ENCODE measurements around the gene NRCAM. TPM values are rescaled to one million over a fixed set of nuclear protein-coding genes. Genes with fewer than 3 reads are reported as not detected.

The NRCAM gene
- total RNA-seq, 1 experiment from 2014 or later = 19.2 TPM

- in situ Hi-C loops (cut with HindIII; ENCODE audit: low pct_unique_long_range_greater_than_20kb, low sequenced_read_pairs) = no loop called here
- DNase-seq (ENCODE audit: low read depth, low spot score) = no peak
Measured at GRCh38 chr7:108232076-108232475, 224.2 kb downstream of the NRCAM start.

GRCh38 chr7:108231221-108231620 lies 225.0 kb downstream of the NRCAM start:
- no peak for DNase-seq (ENCODE audit: low read depth, low spot score)
- in situ Hi-C loops (cut with HindIII; ENCODE audit: low pct_unique_long_range_greater_than_20kb, low sequenced_read_pairs) = no loop called here

GRCh38 chr7:108227366-108227765 lies 228.9 kb downstream of the NRCAM start:
- no peak for DNase-seq (ENCODE audit: low read depth, low spot score)
- in situ Hi-C loops (cut with HindIII; ENCODE audit: low pct_unique_long_range_greater_than_20kb, low sequenced_read_pairs) = no loop called here

GRCh38 chr7:108226816-108227299 lies 229.4 kb downstream of the NRCAM start:
- no peak for DNase-seq (ENCODE audit: low read depth, low spot score)
- in situ Hi-C loops (cut with HindIII; ENCODE audit: low pct_unique_long_range_greater_than_20kb, low sequenced_read_pairs) = no loop called here

GRCh38 chr7:108225531-108226181 lies 230.6 kb downstream of the NRCAM start:
- in situ Hi-C loops (cut with HindIII; ENCODE audit: low pct_unique_long_range_greater_than_20kb, low sequenced_read_pairs) = no loop called here
- peak; percentile 30 for DNase-seq (ENCODE audit: low read depth, low spot score)

GRCh38 chr7:108224387-108224786 lies 231.8 kb downstream of the NRCAM start:
- DNase-seq (ENCODE audit: low read depth, low spot score) = no peak
- in situ Hi-C loops (cut with HindIII; ENCODE audit: low pct_unique_long_range_greater_than_20kb, low sequenced_read_pairs) = no loop called here

- DNase-seq (ENCODE audit: low read depth, low spot score) = peak; percentile 56
- in situ Hi-C loops (cut with HindIII; ENCODE audit: low pct_unique_long_range_greater_than_20kb, low sequenced_read_pairs) = no loop called here
Measured at GRCh38 chr7:108222236-108222892, 233.9 kb downstream of the NRCAM start.

- no peak for DNase-seq (ENCODE audit: low read depth, low spot score)
- in situ Hi-C loops (cut with HindIII; ENCODE audit: low pct_unique_long_range_greater_than_20kb, low sequenced_read_pairs) = no loop called here
Measured at GRCh38 chr7:108211382-108212201, 244.6 kb downstream of the NRCAM start.

GRCh38 chr7:108210796-108211195 lies 245.4 kb downstream of the NRCAM start:
- in situ Hi-C loops (cut with HindIII; ENCODE audit: low pct_unique_long_range_greater_than_20kb, low sequenced_read_pairs) = no loop called here
- DNase-seq (ENCODE audit: low read depth, low spot score) = no peak

- in situ Hi-C loops (cut with HindIII; ENCODE audit: low pct_unique_long_range_greater_than_20kb, low sequenced_read_pairs) = no loop called here
- no peak for DNase-seq (ENCODE audit: low read depth, low spot score)
Measured at GRCh38 chr7:108205311-108205710, 250.9 kb downstream of the NRCAM start.

- no peak for DNase-seq (ENCODE audit: low read depth, low spot score)
- in situ Hi-C loops (cut with HindIII; ENCODE audit: low pct_unique_long_range_greater_than_20kb, low sequenced_read_pairs) = no loop called here
Measured at GRCh38 chr7:108204281-108204796, 251.9 kb downstream of the NRCAM start.

GRCh38 chr7:108203537-108203936 lies 252.7 kb downstream of the NRCAM start:
- in situ Hi-C loops (cut with HindIII; ENCODE audit: low pct_unique_long_range_greater_than_20kb, low sequenced_read_pairs) = no loop called here
- no peak for DNase-seq (ENCODE audit: low read depth, low spot score)

GRCh38 chr7:108202743-108203142 lies 253.5 kb downstream of the NRCAM start:
- no peak for DNase-seq (ENCODE audit: low read depth, low spot score)
- in situ Hi-C loops (cut with HindIII; ENCODE audit: low pct_unique_long_range_greater_than_20kb, low sequenced_read_pairs) = no loop called here

- no peak for DNase-seq (ENCODE audit: low read depth, low spot score)
- in situ Hi-C loops (cut with HindIII; ENCODE audit: low pct_unique_long_range_greater_than_20kb, low sequenced_read_pairs) = no loop called here
Measured at GRCh38 chr7:108201766-108202165, 254.5 kb downstream of the NRCAM start.

- DNase-seq (ENCODE audit: low read depth, low spot score) = no peak
- in situ Hi-C loops (cut with HindIII; ENCODE audit: low pct_unique_long_range_greater_than_20kb, low sequenced_read_pairs) = no loop called here
Measured at GRCh38 chr7:108200326-108200725, 255.9 kb downstream of the NRCAM start.

GRCh38 chr7:108197371-108198091 lies 258.7 kb downstream of the NRCAM start:
- DNase-seq (ENCODE audit: low read depth, low spot score) = no peak
- in situ Hi-C loops (cut with HindIII; ENCODE audit: low pct_unique_long_range_greater_than_20kb, low sequenced_read_pairs) = no loop called here

- in situ Hi-C loops (cut with HindIII; ENCODE audit: low pct_unique_long_range_greater_than_20kb, low sequenced_read_pairs) = no loop called here
- no peak for DNase-seq (ENCODE audit: low read depth, low spot score)
Measured at GRCh38 chr7:108196004-108196403, 260.2 kb downstream of the NRCAM start.

All from SK-MEL-5 (cell line).